Mucosa of gallbladder (tissue), 1 donor: ENCODE results near the gene FHDC1. TPM values are rescaled to one million over a fixed set of nuclear protein-coding genes. Genes with fewer than 3 reads are reported as not detected.
A peak's percentile ranks its signal among the peaks of the same experiment; 100 is the strongest.

Experiments used
- DNase-seq: peaks from one replicate; pipeline ENCODE4 v3.0.0-alpha.2; 2020; ENCODE audit warnings: low spot score
- total RNA-seq: library from RNA; stranded (reverse); gene quantifications from one replicate; pipeline ENCODE4 v1.2.1, GENCODE V29; 2021
- donor health status: DM: no; HTN: no; CAD: no.

Gene FHDC1
- total RNA-seq, 1 donor from 2014 or later: 23.6 TPM

DNA sequence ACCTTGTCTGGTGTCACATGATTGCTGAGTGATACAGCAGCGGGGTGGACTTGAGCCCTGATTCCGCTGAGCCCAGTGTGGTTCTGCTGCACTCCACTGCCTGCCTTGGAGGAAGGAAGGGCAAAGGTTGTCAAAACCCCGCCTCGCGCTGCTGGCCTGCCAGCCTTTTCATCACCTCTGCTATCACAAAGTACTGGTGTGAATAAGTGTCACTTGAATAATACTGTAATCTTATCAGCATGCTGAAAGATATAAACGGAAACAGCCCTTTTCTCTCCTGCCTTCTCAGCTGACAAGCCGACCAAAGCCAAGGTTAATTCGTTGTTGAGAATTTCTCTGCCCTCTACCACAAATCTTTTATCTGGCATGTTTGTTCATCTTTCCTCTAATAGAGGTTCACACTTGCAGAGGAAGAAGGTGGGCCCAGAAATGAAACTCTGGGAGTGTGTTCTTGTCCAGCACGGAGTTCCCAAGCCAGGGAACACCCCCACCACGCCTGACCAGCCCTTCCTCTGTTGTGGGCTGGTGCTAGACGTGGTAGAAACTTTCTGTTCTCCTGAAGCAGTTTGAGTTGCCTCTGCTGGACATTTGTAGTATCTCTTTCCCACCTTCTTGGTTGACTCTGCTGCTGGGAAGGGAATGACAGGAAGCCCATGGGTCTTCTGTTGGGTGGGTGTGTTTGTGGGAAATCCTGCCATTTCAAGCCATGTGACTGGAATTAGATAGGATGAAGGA is 21.5 kb downstream of the FHDC1 start:
- DNase-seq: peak; percentile 87

DNA sequence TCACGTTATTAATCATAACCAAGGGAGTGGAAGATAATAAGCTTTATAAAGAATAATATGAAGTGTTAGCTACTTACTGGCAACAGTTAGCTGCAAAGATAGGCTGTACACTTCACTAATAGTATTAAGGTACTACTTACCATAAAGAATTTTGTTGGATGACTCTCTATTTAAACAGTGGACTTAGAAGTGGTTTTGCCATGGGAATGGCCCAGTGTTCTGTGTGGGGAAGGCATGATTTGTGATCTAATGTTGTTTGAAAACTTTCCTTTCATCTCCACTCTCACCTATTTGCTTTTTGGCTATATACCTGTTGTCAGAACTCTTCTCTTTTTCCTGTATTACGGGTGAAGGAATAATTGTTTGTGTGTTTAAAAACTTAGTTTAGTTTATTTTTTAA is 23.0 kb downstream of the FHDC1 start:
- DNase-seq: no peak

DNA sequence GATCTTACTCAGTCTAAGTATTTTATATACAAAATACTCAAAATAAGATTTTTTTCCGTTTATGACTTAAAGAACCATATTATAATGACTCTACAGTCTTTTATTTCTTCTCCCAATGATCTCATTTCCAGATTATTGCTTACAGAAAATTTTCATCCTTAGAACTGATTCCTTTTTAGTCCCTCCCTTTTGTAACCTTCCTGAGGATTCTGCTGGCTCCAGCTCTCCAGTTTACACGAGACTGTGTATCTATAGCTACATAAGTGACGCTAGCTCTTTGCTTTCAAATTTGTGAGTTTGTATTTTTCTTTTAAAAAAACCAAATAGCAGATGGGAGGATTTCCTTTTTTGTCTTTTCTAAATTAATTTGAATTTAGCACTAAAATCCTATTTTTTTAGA is 24.0 kb downstream of the FHDC1 start:
- no peak for DNase-seq

DNA sequence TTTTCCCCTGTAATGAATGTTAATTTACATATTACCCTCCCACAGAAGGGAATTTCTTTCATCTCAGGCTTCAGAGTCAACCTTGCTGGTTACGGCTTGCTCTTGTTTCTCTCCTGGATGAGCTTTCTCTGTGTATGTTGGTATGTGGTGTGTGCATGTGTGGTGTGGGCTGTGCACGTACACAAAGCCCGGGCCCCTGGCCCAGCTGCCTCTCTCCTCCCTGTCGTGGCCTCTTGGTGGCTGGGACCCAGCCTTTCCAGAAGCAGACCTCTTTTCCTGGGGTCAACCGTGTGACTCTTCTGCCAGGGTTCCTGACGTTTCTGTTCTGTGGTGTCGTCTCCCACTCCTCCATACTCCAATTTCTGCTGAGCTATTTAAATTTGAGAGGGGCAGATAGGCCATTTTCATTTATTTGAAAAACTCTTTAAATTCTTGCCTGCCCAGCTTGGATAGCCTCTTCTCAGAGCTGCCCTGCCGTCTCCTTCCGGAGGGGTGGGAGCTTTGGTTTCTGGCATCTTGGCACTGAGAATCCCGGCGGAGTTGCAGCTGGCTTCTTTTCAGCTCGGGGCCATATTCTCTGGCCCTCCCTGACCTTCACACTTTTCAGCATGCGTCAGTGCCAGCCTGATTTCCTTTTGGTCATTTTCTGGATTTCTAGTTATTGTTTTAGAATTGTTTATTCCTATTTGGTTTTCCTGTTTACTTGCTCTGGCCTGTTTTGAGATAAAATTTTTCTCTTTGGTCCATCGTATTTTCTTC is 25.1 kb downstream of the FHDC1 start:
- DNase-seq: no peak

DNA sequence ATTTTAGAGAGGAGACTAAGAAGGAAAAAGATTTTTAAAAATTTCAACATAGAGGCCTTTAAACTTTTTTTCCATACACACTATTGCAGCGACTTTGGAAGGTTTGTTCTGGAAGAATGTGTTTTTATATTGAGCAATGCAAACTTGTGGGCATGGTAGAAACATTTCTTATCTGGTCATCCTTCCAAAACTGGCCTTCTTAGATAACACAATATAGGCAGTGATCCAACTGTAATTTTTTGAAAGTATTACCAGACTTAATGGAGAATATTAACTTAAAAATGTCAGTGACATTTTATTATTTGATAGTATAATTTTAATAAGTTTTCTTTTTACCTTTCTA is 25.6 kb downstream of the FHDC1 start:
- no peak for DNase-seq

DNA sequence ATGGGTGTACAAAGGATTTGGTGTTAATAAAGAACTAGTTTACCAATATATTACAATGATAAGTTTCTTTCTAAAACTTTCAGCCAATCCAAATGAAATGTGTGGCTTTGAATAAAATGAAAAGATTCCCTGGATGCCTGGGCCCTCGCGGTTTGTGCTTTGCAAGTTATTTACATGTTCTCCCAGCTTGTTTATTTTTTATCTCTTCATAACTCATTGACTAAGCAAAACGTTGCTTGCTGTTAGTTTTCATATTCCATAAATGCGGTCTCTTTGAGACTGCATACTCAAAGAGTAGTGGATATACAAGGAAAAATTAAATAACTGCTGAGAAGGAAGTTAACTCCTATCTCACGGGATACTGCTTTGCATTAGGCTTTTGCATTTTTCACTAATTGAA is 26.0 kb downstream of the FHDC1 start:
- DNase-seq: no peak

DNA sequence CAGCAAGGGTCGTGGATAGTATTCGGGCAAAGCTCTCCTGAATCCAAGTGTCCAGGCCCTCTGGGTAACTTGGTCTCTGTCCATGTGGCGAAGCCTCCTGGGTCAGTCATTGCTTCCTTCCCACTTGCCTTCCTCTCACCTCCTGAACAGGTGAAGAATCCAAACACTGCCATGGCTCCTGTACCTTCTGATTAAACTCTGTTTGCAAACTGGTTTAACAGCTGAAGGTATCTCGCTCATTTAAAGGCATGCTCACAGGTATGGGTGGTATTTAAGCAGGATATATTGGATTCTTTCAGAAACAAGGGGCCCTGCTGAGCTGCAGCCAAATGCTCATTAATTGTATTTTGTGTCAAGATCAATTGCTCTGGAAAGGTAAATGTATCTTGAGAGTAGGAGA is 28.2 kb downstream of the FHDC1 start:
- no peak for DNase-seq

DNA sequence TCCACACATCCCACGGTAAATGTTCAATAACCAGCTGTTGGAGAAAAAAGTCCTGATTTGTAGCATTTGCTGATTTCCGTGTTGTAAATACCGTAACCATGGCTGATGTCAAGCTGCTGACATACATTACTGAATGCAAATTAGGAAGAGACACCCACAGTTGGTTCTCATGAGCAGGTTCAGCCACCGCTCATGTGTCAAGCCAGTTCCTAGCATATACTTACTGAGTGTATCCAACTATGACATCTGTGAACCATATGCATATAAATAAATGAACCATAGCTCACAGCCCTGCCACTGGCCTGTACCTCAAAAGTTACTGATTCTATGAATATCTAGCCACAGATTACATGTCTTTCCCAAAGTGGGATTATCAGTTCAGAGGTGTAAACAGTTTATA is 29.5 kb downstream of the FHDC1 start:
- no peak for DNase-seq

DNA sequence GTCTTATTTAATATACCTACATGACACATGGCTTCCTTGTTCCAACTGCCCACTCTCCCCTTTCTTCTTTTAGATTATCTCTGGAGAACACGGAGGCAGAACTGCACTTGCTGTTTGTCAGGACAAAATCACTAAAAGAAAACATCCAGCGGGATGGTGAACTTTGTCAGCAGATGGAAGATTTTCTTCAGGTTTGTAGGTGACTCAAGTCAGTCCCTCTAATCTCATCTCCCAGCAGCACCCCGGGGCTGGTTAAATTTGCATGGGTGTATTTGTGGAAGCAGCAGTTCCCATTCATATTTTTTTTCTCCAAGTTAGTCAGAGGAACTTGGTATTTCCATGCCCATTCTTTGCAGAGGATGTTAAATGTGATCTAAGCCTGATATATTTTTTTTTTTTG is 31.8 kb downstream of the FHDC1 start:
- no peak for DNase-seq

DNA sequence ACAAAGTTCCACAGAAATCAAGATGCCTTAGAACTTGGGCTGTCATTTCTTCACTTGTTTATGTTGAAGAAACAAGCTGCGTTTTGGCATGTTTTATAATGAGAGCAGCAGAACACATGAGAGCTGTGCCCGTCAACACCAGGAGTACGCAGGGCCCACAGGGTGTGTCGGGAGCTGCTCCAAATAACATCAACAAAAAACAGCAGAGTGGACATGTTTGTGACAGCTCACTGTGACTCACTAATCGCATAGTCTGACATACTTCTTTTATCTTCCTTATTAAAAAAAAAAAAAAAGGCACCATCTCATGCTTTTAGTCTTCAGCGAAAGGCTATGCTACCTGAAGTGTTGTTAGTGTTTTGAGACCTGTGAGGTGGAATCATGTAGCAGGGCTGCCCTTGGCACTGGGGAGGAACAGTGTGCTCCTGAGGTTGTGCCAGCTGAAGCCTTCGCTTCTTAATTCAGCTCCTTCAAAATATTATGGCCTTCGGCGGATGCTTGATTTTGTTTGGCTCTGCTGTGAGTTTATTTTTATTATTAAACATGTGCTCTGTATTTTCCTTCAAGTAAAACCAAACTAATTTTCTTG is 32.8 kb downstream of the FHDC1 start:
- DNase-seq: no peak

DNA sequence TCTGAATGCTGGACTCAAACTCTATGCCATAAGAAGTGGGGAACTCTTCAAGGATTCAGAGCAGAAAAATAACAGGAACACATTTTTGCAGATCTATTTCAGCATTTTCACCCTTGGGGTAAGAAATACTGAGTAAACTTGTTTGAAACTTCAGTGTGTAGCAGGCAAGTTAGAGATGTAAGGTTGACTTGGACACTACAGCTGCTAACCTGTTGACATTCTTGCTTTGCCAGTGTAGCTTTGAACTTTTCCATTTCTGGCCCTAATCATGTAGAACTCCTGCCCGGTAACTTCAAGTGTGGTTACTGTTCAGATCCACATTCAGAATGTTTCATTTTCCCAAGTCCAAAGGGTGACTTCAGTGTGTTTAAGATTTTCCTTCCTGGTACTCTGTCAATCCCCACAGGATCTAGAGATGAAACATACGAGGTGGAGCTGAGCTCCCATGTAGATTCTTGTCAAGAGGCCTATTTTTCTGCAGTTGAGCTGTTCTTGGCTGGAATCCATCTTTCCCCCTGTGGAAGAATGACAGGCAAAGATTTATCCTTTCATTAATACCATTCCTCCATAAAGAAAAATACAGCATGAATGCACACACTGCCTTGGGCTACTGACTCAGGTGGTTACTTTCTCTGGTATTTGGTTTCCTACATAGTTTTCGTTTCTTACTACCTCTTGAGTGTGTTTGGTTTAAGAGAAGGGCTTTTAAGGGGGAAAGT is 34.1 kb downstream of the FHDC1 start:
- DNase-seq: no peak

DNA sequence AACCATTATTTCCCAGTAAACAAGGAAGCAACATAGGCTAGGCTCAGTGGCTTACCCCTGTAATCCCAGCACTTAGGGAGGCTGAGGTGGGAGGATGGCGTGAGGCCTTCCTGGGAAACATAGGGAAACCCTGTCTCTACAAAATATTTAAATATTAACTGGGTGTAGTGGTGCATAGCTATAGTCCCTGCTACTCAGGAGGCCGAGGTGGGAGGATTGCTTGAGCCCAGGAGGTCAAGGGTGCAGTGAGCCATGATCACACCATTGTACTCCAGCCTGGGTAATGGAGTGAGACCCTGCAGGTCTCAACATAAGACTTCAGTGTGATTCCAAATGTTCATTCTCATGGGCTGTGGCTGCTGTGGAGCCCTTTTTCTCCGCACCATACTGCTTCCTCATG is 34.9 kb downstream of the FHDC1 start:
- no peak for DNase-seq

DNA sequence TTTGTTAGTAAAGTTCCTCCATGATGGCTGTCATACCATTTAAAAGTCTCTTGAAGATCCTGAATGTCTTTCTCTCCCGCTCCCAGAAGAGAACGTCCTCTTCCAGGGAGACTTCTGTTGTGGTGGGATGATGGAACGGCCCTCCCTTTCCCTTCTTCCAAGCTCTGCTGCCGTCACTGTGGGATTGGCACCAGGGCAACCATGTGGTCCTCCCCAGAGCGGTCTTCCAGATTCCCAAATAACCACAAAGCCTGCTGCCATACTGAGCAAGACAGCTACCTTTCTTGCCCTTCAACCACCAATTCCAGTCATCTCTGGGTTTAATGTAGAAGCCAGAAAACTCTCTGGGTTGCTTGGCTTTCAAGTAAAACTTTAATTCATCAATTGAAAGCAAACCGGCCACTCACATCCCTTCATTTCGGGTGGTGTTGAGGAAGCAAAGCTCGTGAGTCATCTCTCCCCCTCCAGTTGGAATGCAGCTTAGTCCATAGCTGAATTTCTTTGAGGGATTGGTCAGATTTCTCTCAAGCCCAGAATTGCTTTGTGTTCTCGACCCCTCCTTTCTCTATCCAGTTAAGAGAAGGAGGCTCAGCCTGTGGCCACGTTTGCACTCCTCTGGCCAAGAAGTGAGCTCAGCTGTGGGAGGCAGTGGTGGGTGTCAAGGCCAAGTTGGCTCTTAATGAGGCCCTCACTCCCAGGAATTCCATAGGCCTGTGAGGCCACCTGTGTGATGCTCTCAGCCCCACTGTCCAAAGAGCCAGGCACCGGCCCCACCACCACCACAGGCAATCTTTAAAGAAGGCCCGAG is 36.9 kb downstream of the FHDC1 start:
- no peak for DNase-seq

DNA sequence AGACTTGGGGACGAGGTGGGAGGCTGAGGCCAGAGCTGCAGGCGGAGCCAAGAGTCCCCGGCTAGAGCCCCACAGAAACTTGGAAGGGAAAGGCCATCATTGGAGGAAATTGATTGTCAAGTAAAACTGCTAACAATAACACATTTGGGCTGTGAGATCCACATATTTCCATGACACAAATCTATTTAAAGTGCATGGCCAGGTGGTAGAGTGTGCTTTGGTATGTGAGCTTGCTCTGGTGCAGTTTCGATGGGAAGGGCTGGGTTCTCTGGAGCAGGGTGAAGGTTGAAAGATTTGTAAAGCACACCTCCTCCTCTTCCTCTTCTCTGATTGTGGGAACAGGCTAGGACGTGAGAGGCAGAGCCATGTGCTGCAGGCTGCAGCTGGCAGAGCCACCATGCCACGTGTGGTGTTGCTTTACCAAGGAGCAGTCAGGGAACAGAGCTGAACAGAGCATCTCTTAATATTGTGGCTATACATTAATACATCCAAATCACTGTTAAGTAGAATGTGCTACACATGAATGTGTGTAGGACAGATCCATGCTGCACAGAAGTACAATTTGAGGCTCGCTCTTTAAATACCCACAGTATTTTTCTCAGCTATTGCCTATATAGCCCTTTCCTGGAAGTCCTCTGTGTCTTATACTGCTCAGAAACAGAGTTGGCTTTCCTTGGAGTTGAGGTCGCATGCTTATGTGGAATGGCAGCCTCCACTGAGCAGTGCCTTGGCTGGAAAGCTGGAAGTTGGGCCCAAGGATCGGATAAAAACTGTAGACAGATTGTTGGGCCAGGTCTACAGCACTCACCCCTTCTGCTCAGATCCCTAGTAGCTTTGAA is 37.7 kb downstream of the FHDC1 start:
- DNase-seq: no peak

DNA sequence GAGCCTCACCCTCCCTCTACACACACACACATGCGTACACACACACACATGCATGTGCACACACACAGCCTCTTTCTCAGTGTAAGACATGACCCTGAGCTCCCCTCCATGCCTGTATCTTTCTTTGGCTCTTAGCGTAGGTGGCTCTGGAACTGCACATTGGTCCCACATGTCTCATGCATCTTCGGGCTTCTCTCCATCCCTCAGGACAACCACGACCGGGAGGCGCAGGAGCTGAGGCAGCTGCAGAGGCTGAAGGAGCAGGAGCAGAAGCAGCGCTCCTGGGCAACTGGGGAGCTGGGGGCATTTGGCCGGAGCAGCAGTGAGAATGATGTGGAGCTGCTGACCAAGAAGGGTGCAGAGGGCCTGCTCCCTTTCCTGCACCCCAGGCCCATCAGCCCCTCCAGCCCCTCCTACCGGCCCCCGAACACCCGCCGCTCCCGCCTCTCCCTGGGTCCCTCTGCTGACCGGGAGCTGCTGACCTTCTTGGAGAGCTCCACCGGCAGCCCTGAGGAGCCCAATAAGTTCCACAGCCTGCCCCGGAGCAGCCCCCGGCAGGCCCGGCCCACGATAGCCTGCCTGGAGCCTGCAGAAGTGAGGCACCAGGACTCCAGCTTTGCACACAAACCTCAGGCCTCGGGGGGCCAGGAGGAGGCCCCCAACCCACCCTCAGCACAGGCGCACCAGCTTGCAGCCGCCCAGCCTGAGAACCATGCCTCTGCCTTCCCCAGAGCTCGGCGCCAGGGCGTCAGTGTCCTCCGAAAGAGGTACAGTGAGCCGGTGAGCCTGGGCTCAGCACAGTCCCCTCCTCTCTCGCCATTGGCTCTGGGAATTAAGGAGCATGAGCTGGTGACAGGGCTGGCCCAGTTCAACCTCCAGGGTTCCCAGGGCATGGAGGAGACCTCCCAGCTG is 38.6 kb downstream of the FHDC1 start:
- no peak for DNase-seq

DNA sequence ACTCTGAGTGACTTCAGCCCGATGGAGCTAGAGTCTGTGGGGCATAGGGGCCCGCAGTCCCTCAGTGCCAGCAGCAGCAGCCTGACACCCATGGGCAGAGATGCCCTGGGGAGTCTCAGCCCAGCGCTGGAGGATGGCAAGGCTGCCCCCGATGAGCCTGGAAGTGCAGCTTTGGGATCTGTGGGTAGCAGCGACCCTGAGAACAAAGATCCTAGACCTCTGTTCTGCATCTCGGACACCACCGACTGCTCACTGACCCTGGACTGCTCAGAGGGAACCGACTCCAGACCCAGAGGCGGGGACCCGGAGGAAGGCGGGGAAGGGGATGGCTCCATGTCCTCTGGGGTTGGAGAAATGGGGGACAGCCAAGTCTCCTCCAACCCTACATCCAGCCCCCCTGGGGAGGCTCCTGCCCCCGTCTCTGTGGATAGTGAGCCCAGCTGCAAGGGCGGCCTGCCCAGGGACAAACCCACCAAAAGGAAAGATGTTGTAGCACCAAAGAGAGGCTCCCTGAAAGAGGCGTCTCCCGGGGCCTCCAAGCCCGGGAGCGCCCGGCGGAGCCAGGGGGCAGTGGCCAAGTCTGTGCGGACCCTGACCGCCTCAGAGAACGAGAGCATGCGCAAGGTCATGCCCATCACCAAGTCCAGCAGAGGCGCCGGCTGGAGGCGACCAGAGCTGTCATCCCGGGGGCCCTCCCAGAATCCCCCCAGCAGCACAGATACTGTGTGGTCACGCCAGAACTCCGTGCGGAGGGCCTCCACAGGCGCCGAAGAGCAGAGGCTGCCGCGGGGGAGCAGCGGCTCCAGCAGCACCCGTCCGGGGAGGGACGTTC is 39.5 kb downstream of the FHDC1 start:
- no peak for DNase-seq

DNA sequence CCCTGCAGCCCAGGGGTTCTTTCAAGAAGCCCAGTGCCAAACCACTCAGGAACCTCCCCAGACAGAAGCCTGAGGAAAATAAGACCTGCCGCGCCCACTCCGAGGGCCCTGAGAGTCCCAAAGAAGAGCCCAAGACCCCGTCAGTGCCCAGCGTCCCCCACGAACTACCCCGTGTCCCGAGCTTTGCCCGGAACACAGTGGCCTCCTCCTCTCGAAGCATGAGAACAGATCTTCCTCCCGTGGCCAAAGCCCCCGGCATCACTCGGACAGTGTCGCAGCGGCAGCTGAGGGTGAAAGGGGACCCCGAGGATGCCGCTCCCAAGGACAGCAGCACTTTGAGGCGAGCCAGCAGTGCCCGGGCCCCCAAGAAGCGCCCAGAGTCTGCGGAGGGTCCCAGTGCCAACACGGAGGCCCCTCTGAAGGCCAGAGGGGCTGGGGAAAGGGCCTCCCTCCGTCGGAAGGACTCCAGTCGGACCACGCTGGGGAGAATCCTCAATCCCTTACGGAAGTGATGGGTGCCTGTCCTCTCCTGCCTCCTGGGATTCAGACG is 40.2 kb downstream of the FHDC1 start:
- DNase-seq: no peak

DNA sequence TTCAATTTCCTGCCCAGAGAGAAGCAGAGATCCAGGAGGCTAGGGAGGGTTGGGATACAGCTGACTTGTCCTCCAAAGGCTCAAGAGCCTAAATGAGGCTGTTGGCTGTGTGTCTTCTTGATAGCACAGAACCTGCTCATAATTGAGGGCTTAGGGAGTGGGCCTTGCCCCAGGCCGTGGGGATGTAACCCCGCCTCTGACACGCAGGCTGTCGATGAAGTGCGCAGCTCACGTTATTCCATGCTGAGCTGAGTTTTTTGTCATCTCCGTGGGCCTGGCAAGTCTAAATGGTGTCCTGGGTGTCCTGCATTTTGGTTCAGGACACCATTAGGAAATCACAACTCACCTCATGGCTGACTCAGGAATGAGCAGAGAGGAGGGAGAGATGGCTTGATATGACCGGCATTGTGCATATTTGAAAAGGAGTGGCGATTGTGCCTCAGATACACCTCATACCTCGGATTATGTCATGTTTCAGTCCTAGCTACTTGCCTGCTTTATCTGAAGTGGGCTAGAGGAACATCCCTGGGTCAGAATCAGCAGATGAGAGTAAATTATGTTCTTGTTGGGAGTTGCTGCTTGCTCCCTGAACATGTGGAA is 43.7 kb downstream of the FHDC1 start:
- DNase-seq: no peak
